ENCODE data around the gene MAPK9.
A peak's percentile ranks its signal among the peaks of the same experiment; 100 is the strongest.

The MAPK9 gene

GRCh38 chr5:180294411-180294810, 2.5 kb upstream of the MAPK9 start:
- H3K9me3 ChIP-seq (ENCODE audit: insufficient read depth, low read depth, low read length), result no peaks in the 10 kb centered on the region
- H3K27ac ChIP-seq (ENCODE audit: low read depth, low read length), result no peak overlapping the region
- H3K27me3 ChIP-seq (ENCODE audit: insufficient read depth, low read length), result no peaks in the 10 kb centered on the region
- no peak overlapping the region for H3K9ac ChIP-seq (ENCODE audit: low read depth, low read length)
- 96% methylated on average over 7 of the region's 7 CpGs for WGBS
- H3K4me3 ChIP-seq (ENCODE audit: low read length), result no peak overlapping the region
- peaks cover 9% of the 10 kb centered on the region; the same call in 1 of the 2 replicates for H3K4me1 ChIP-seq (ENCODE audit: insufficient read depth, low read length)
- no peaks in the 10 kb centered on the region for H3K36me3 ChIP-seq (ENCODE audit: insufficient read depth, low read length)

- WGBS, result under 1% methylated on average over 64 of the region's 68 CpGs
- H3K36me3 ChIP-seq (ENCODE audit: insufficient read depth, low read length), result peaks cover 6% of the 10 kb centered on the region
- H3K27me3 ChIP-seq (ENCODE audit: insufficient read depth, low read length), result no peaks in the 10 kb centered on the region
- H3K9me3 ChIP-seq (ENCODE audit: insufficient read depth, low read depth, low read length), result no peaks in the 10 kb centered on the region
- peak overlapping the region; percentile 79 for H3K4me3 ChIP-seq (ENCODE audit: low read length)
- no peak overlapping the region for H3K27ac ChIP-seq (ENCODE audit: low read depth, low read length)
- peak overlapping the region; percentile 32; the same call in 1 of the 2 replicates for H3K9ac ChIP-seq (ENCODE audit: low read depth, low read length)
- H3K4me1 ChIP-seq (ENCODE audit: insufficient read depth, low read length), result peaks cover 9% of the 10 kb centered on the region; the same call in 1 of the 2 replicates
These were observed 496 bp downstream of the MAPK9 start for GRCh38 chr5:180291234-180291940.

- Histone ChIP-seq H3K9me3 (ENCODE audit: insufficient read depth, low read depth, low read length) (no peaks in the 10 kb centered on the region), H3K27ac (ENCODE audit: low read depth, low read length) (no peak overlapping the region), H3K4me3 (ENCODE audit: low read length) (peak overlapping the region; percentile 79), H3K9ac (ENCODE audit: low read depth, low read length) (no peak overlapping the region), H3K36me3 (ENCODE audit: insufficient read depth, low read length) (peaks cover 8% of the 10 kb centered on the region), H3K4me1 (ENCODE audit: insufficient read depth, low read length) (peaks cover 9% of the 10 kb centered on the region; the same call in 1 of the 2 replicates), H3K27me3 (ENCODE audit: insufficient read depth, low read length) (no peaks in the 10 kb centered on the region)
- WGBS, result 32% methylated on average over 13 of the region's 13 CpGs
These were observed 1.2 kb downstream of the MAPK9 start for GRCh38 chr5:180290568-180291233.

- WGBS, result 95% methylated on average over 5 of the region's 5 CpGs
- peak overlapping the region; percentile 79; the same call in 1 of the 2 replicates for H3K4me3 ChIP-seq (ENCODE audit: low read length)
- no peaks in the 10 kb centered on the region for H3K9me3 ChIP-seq (ENCODE audit: insufficient read depth, low read depth, low read length)
- no peak overlapping the region for H3K9ac ChIP-seq (ENCODE audit: low read depth, low read length)
- H3K36me3 ChIP-seq (ENCODE audit: insufficient read depth, low read length), result peaks cover 13% of the 10 kb centered on the region
- no peak overlapping the region for H3K27ac ChIP-seq (ENCODE audit: low read depth, low read length)
- no peaks in the 10 kb centered on the region for H3K27me3 ChIP-seq (ENCODE audit: insufficient read depth, low read length)
- H3K4me1 ChIP-seq (ENCODE audit: insufficient read depth, low read length), result peaks cover 4% of the 10 kb centered on the region; the same call in 1 of the 2 replicates
These were observed 1.9 kb downstream of the MAPK9 start for GRCh38 chr5:180289966-180290365.

GRCh38 chr5:180289433-180289832, 2.5 kb downstream of the MAPK9 start:
- Histone ChIP-seq H3K4me1 (ENCODE audit: insufficient read depth, low read length) (peaks cover 3% of the 10 kb centered on the region; the same call in 1 of the 2 replicates), H3K9ac (ENCODE audit: low read depth, low read length) (no peak overlapping the region), H3K9me3 (ENCODE audit: insufficient read depth, low read depth, low read length) (no peaks in the 10 kb centered on the region), H3K4me3 (ENCODE audit: low read length) (no peak overlapping the region), H3K27ac (ENCODE audit: low read depth, low read length) (no peak overlapping the region), H3K36me3 (ENCODE audit: insufficient read depth, low read length) (peaks cover 14% of the 10 kb centered on the region), H3K27me3 (ENCODE audit: insufficient read depth, low read length) (no peaks in the 10 kb centered on the region)
- 74% methylated on average over 3 of the region's 3 CpGs for WGBS

- 88% methylated on average over 7 of the region's 7 CpGs for WGBS
- no peak overlapping the region for H3K9ac ChIP-seq (ENCODE audit: low read depth, low read length)
- H3K4me1 ChIP-seq (ENCODE audit: insufficient read depth, low read length), result no peaks in the 10 kb centered on the region; the same call in 1 of the 2 replicates
- no peak overlapping the region for H3K27ac ChIP-seq (ENCODE audit: low read depth, low read length)
- no peaks in the 10 kb centered on the region for H3K27me3 ChIP-seq (ENCODE audit: insufficient read depth, low read length)
- no peak overlapping the region for H3K4me3 ChIP-seq (ENCODE audit: low read length)
- peaks cover 19% of the 10 kb centered on the region for H3K36me3 ChIP-seq (ENCODE audit: insufficient read depth, low read length)
- no peaks in the 10 kb centered on the region for H3K9me3 ChIP-seq (ENCODE audit: insufficient read depth, low read depth, low read length)
These were observed 4.0 kb downstream of the MAPK9 start for GRCh38 chr5:180287868-180288267.

GRCh38 chr5:180287404-180287803, 4.5 kb downstream of the MAPK9 start:
- 95% methylated on average over 2 of the region's 2 CpGs for WGBS
- H3K4me3 ChIP-seq (ENCODE audit: low read length), result no peak overlapping the region
- peaks cover 19% of the 10 kb centered on the region for H3K36me3 ChIP-seq (ENCODE audit: insufficient read depth, low read length)
- H3K9ac ChIP-seq (ENCODE audit: low read depth, low read length), result no peak overlapping the region
- H3K27ac ChIP-seq (ENCODE audit: low read depth, low read length), result no peak overlapping the region
- H3K27me3 ChIP-seq (ENCODE audit: insufficient read depth, low read length), result no peaks in the 10 kb centered on the region
- no peaks in the 10 kb centered on the region for H3K9me3 ChIP-seq (ENCODE audit: insufficient read depth, low read depth, low read length)
- H3K4me1 ChIP-seq (ENCODE audit: insufficient read depth, low read length), result no peaks in the 10 kb centered on the region; the same call in 1 of the 2 replicates

- H3K4me1 ChIP-seq (ENCODE audit: insufficient read depth, low read length), result no peaks in the 10 kb centered on the region
- WGBS, result 87% methylated on average over 10 of the region's 10 CpGs
- H3K9me3 ChIP-seq (ENCODE audit: insufficient read depth, low read depth, low read length), result no peaks in the 10 kb centered on the region
- no peak overlapping the region for H3K27ac ChIP-seq (ENCODE audit: low read depth, low read length)
- no peaks in the 10 kb centered on the region for H3K27me3 ChIP-seq (ENCODE audit: insufficient read depth, low read length)
- no peak overlapping the region for H3K9ac ChIP-seq (ENCODE audit: low read depth, low read length)
- no peak overlapping the region for H3K4me3 ChIP-seq (ENCODE audit: low read length)
- H3K36me3 ChIP-seq (ENCODE audit: insufficient read depth, low read length), result peaks cover 38% of the 10 kb centered on the region
These were observed 7.7 kb downstream of the MAPK9 start for GRCh38 chr5:180284149-180284548.

GRCh38 chr5:180283026-180283615, 8.8 kb downstream of the MAPK9 start:
- no peaks in the 10 kb centered on the region for H3K4me1 ChIP-seq (ENCODE audit: insufficient read depth, low read length)
- no peaks in the 10 kb centered on the region for H3K9me3 ChIP-seq (ENCODE audit: insufficient read depth, low read depth, low read length)
- H3K4me3 ChIP-seq (ENCODE audit: low read length), result no peak overlapping the region
- H3K9ac ChIP-seq (ENCODE audit: low read depth, low read length), result no peak overlapping the region
- WGBS, result 95% methylated on average over 8 of the region's 10 CpGs
- H3K27me3 ChIP-seq (ENCODE audit: insufficient read depth, low read length), result no peaks in the 10 kb centered on the region
- H3K27ac ChIP-seq (ENCODE audit: low read depth, low read length), result no peak overlapping the region
- H3K36me3 ChIP-seq (ENCODE audit: insufficient read depth, low read length), result peaks cover 40% of the 10 kb centered on the region

- Histone ChIP-seq H3K4me1 (ENCODE audit: insufficient read depth, low read length) (no peaks in the 10 kb centered on the region), H3K36me3 (ENCODE audit: insufficient read depth, low read length) (peaks cover 49% of the 10 kb centered on the region), H3K9me3 (ENCODE audit: insufficient read depth, low read depth, low read length) (no peaks in the 10 kb centered on the region), H3K27me3 (ENCODE audit: insufficient read depth, low read length) (no peaks in the 10 kb centered on the region), H3K27ac (ENCODE audit: low read depth, low read length) (no peak overlapping the region), H3K4me3 (ENCODE audit: low read length) (no peak overlapping the region), H3K9ac (ENCODE audit: low read depth, low read length) (no peak overlapping the region)
- 94% methylated on average over 9 of the region's 9 CpGs for WGBS
These were observed 9.6 kb downstream of the MAPK9 start for GRCh38 chr5:180282281-180282680.

- no peak overlapping the region for H3K27ac ChIP-seq (ENCODE audit: low read depth, low read length)
- H3K9me3 ChIP-seq (ENCODE audit: insufficient read depth, low read depth, low read length), result 0 out of 2 replicates have a peak, but pooled peaks cover 3% of the 10 kb centered on the region
- H3K36me3 ChIP-seq (ENCODE audit: insufficient read depth, low read length), result peaks cover 52% of the 10 kb centered on the region
- WGBS, result 96% methylated on average over 10 of the region's 10 CpGs
- no peak overlapping the region for H3K9ac ChIP-seq (ENCODE audit: low read depth, low read length)
- H3K4me1 ChIP-seq (ENCODE audit: insufficient read depth, low read length), result no peaks in the 10 kb centered on the region
- H3K4me3 ChIP-seq (ENCODE audit: low read length), result no peak overlapping the region
- H3K27me3 ChIP-seq (ENCODE audit: insufficient read depth, low read length), result no peaks in the 10 kb centered on the region
These were observed 10.2 kb downstream of the MAPK9 start for GRCh38 chr5:180281706-180282105.
